ENCODE data around the gene HTT. TPM values are rescaled to one million over a fixed set of nuclear protein-coding genes. Genes with fewer than 3 reads are reported as not detected.

HTT gene
- total and polyA plus RNA-seq, 2 donors = 12.8 to 17.9 TPM

GRCh38 chr4:3211866-3212265 is 137.4 kb downstream of the HTT start:
- Histone ChIP-seq H3K9me3 (ENCODE audit: control insufficient read depth in 2 of 2, insufficient read depth in 1 of 2, low read length in 1 of 2) (no peaks in the 10 kb centered on the region), H3K36me3 (ENCODE audit: control insufficient read depth in 2 of 2, insufficient read depth in 2 of 2, low read length in 1 of 2) (peaks cover 66 to 75% of the 10 kb centered on the region in 2 donors), H3K27ac (ENCODE audit: low read depth in 1 of 2, low read length in 1 of 2) (no peak overlapping the region), H3K4me1 (ENCODE audit: control insufficient read depth in 2 of 2, insufficient read depth in 2 of 2, low read length in 2 of 2) (no peaks in the 10 kb centered on the region), H3K27me3 (ENCODE audit: control insufficient read depth in 2 of 2, insufficient read depth in 1 of 2, low read length in 1 of 2) (no peaks in the 10 kb centered on the region), H3K4me3 (ENCODE audit: low read length in 2 of 2) (no peak overlapping the region)
- no peak for DNase-seq (ENCODE audit: low read depth in 6 of 9, low spot score in 9 of 9)
- 98% methylated on average over 8 of the region's 8 CpGs for WGBS

GRCh38 chr4:3212391-3213105 is 138.1 kb downstream of the HTT start:
- peaks cover 67 to 73% of the 10 kb centered on the region in 2 donors for H3K36me3 ChIP-seq (ENCODE audit: control insufficient read depth in 2 of 2, insufficient read depth in 2 of 2, low read length in 1 of 2)

GRCh38 chr4:3213106-3213425 is 138.6 kb downstream of the HTT start:
- H3K9me3 ChIP-seq (ENCODE audit: control insufficient read depth in 2 of 2, insufficient read depth in 1 of 2, low read length in 1 of 2) = no peaks in the 10 kb centered on the region
- no peak for DNase-seq (ENCODE audit: low read depth in 6 of 9, low spot score in 9 of 9)
- H3K36me3 ChIP-seq (ENCODE audit: control insufficient read depth in 2 of 2, insufficient read depth in 2 of 2, low read length in 1 of 2) = peaks cover 73% of the 10 kb centered on the region in 2 donors
- 95% methylated on average over 4 of the region's 4 CpGs for WGBS
- no peaks in the 10 kb centered on the region for H3K27me3 ChIP-seq (ENCODE audit: control insufficient read depth in 2 of 2, insufficient read depth in 1 of 2, low read length in 1 of 2)
- no peak overlapping the region for H3K4me3 ChIP-seq (ENCODE audit: low read length in 2 of 2)
- no peak overlapping the region for H3K27ac ChIP-seq (ENCODE audit: low read depth in 1 of 2, low read length in 1 of 2)
- no peaks in the 10 kb centered on the region for H3K4me1 ChIP-seq (ENCODE audit: control insufficient read depth in 2 of 2, insufficient read depth in 2 of 2, low read length in 2 of 2)

More at GRCh38 chr4:3212391-3213105, 138.1 kb downstream of the HTT start:
- DNase-seq (ENCODE audit: low read depth in 6 of 9, low spot score in 9 of 9) = no peak
- H3K27ac ChIP-seq (ENCODE audit: low read depth in 1 of 2, low read length in 1 of 2) = no peak overlapping the region
- no peaks in the 10 kb centered on the region for H3K4me1 ChIP-seq (ENCODE audit: control insufficient read depth in 2 of 2, insufficient read depth in 2 of 2, low read length in 2 of 2)
- no peak overlapping the region for H3K4me3 ChIP-seq (ENCODE audit: low read length in 2 of 2)
- no peaks in the 10 kb centered on the region for H3K27me3 ChIP-seq (ENCODE audit: control insufficient read depth in 2 of 2, insufficient read depth in 1 of 2, low read length in 1 of 2)
- WGBS = 97% methylated on average over 12 of the region's 12 CpGs
- no peaks in the 10 kb centered on the region for H3K9me3 ChIP-seq (ENCODE audit: control insufficient read depth in 2 of 2, insufficient read depth in 1 of 2, low read length in 1 of 2)

- H3K4me1 ChIP-seq (ENCODE audit: control insufficient read depth in 2 of 2, insufficient read depth in 2 of 2, low read length in 2 of 2) = no peaks in the 10 kb centered on the region
- no peak overlapping the region for H3K4me3 ChIP-seq (ENCODE audit: low read length in 2 of 2)
- no peaks in the 10 kb centered on the region for H3K27me3 ChIP-seq (ENCODE audit: control insufficient read depth in 2 of 2, insufficient read depth in 1 of 2, low read length in 1 of 2)
- no peaks in the 10 kb centered on the region for H3K9me3 ChIP-seq (ENCODE audit: control insufficient read depth in 2 of 2, insufficient read depth in 1 of 2, low read length in 1 of 2)
- H3K36me3 ChIP-seq (ENCODE audit: control insufficient read depth in 2 of 2, insufficient read depth in 2 of 2, low read length in 1 of 2) = peaks cover 74% of the 10 kb centered on the region in 2 donors
- DNase-seq (ENCODE audit: low read depth in 6 of 9, low spot score in 9 of 9) = no peak
- H3K27ac ChIP-seq (ENCODE audit: low read depth in 1 of 2, low read length in 1 of 2) = no peak overlapping the region
- WGBS = 98% methylated on average over 15 of the region's 15 CpGs
Observed at GRCh38 chr4:3213661-3214250, 139.3 kb downstream of the HTT start.

- Histone ChIP-seq H3K4me3 (ENCODE audit: low read length in 2 of 2) (no peak overlapping the region), H3K4me1 (ENCODE audit: control insufficient read depth in 2 of 2, insufficient read depth in 2 of 2, low read length in 2 of 2) (no peaks in the 10 kb centered on the region), H3K36me3 (ENCODE audit: control insufficient read depth in 2 of 2, insufficient read depth in 2 of 2, low read length in 1 of 2) (peaks cover 73 to 74% of the 10 kb centered on the region in 2 donors), H3K9me3 (ENCODE audit: control insufficient read depth in 2 of 2, insufficient read depth in 1 of 2, low read length in 1 of 2) (no peaks in the 10 kb centered on the region), H3K27me3 (ENCODE audit: control insufficient read depth in 2 of 2, insufficient read depth in 1 of 2, low read length in 1 of 2) (no peaks in the 10 kb centered on the region), H3K27ac (ENCODE audit: low read depth in 1 of 2, low read length in 1 of 2) (no peak overlapping the region)
- no peak for DNase-seq (ENCODE audit: low read depth in 6 of 9, low spot score in 9 of 9)
- 98% methylated on average over 12 of the region's 12 CpGs for WGBS
Observed at GRCh38 chr4:3215256-3215655, 140.8 kb downstream of the HTT start.

GRCh38 chr4:3215733-3216132 is 141.3 kb downstream of the HTT start:
- Histone ChIP-seq H3K4me3 (ENCODE audit: low read length in 2 of 2) (no peak overlapping the region), H3K9me3 (ENCODE audit: control insufficient read depth in 2 of 2, insufficient read depth in 1 of 2, low read length in 1 of 2) (no peaks in the 10 kb centered on the region), H3K36me3 (ENCODE audit: control insufficient read depth in 2 of 2, insufficient read depth in 2 of 2, low read length in 1 of 2) (peaks cover 74 to 75% of the 10 kb centered on the region in 2 donors), H3K27me3 (ENCODE audit: control insufficient read depth in 2 of 2, insufficient read depth in 1 of 2, low read length in 1 of 2) (no peaks in the 10 kb centered on the region), H3K4me1 (ENCODE audit: control insufficient read depth in 2 of 2, insufficient read depth in 2 of 2, low read length in 2 of 2) (no peaks in the 10 kb centered on the region), H3K27ac (ENCODE audit: low read depth in 1 of 2, low read length in 1 of 2) (no peak overlapping the region)
- DNase-seq (ENCODE audit: low read depth in 6 of 9, low spot score in 9 of 9) = no peak
- WGBS = 96% methylated on average over 4 of the region's 4 CpGs

- over 99% methylated on average over 2 of the region's 2 CpGs for WGBS
Observed at GRCh38 chr4:3217266-3217665, 142.8 kb downstream of the HTT start.

GRCh38 chr4:3217771-3218170 is 143.3 kb downstream of the HTT start:
- Histone ChIP-seq H3K4me3 (ENCODE audit: low read length in 2 of 2) (no peak overlapping the region), H3K4me1 (ENCODE audit: control insufficient read depth in 2 of 2, insufficient read depth in 2 of 2, low read length in 2 of 2) (no peaks in the 10 kb centered on the region), H3K9me3 (ENCODE audit: control insufficient read depth in 2 of 2, insufficient read depth in 1 of 2, low read length in 1 of 2) (no peaks in the 10 kb centered on the region), H3K27ac (ENCODE audit: low read depth in 1 of 2, low read length in 1 of 2) (no peak overlapping the region), H3K27me3 (ENCODE audit: control insufficient read depth in 2 of 2, insufficient read depth in 1 of 2, low read length in 1 of 2) (no peaks in the 10 kb centered on the region), H3K36me3 (ENCODE audit: control insufficient read depth in 2 of 2, insufficient read depth in 2 of 2, low read length in 1 of 2) (peaks cover 81 to 82% of the 10 kb centered on the region in 2 donors)
- no peak for DNase-seq (ENCODE audit: low read depth in 6 of 9, low spot score in 9 of 9)
- WGBS = 98% methylated on average over 16 of the region's 16 CpGs

More at GRCh38 chr4:3217266-3217665, 142.8 kb downstream of the HTT start:
- Histone ChIP-seq H3K4me3 (ENCODE audit: low read length in 2 of 2) (no peak overlapping the region), H3K9me3 (ENCODE audit: control insufficient read depth in 2 of 2, insufficient read depth in 1 of 2, low read length in 1 of 2) (no peaks in the 10 kb centered on the region), H3K27me3 (ENCODE audit: control insufficient read depth in 2 of 2, insufficient read depth in 1 of 2, low read length in 1 of 2) (no peaks in the 10 kb centered on the region), H3K4me1 (ENCODE audit: control insufficient read depth in 2 of 2, insufficient read depth in 2 of 2, low read length in 2 of 2) (no peaks in the 10 kb centered on the region), H3K27ac (ENCODE audit: low read depth in 1 of 2, low read length in 1 of 2) (no peak overlapping the region), H3K36me3 (ENCODE audit: control insufficient read depth in 2 of 2, insufficient read depth in 2 of 2, low read length in 1 of 2) (peaks cover 83 to 84% of the 10 kb centered on the region in 2 donors)
- no peak for DNase-seq (ENCODE audit: low read depth in 6 of 9, low spot score in 9 of 9)

- Histone ChIP-seq H3K9me3 (ENCODE audit: control insufficient read depth in 2 of 2, insufficient read depth in 1 of 2, low read length in 1 of 2) (no peaks in the 10 kb centered on the region), H3K27ac (ENCODE audit: low read depth in 1 of 2, low read length in 1 of 2) (no peak overlapping the region), H3K4me1 (ENCODE audit: control insufficient read depth in 2 of 2, insufficient read depth in 2 of 2, low read length in 2 of 2) (no peaks in the 10 kb centered on the region), H3K27me3 (ENCODE audit: control insufficient read depth in 2 of 2, insufficient read depth in 1 of 2, low read length in 1 of 2) (no peaks in the 10 kb centered on the region), H3K4me3 (ENCODE audit: low read length in 2 of 2) (no peak overlapping the region), H3K36me3 (ENCODE audit: control insufficient read depth in 2 of 2, insufficient read depth in 2 of 2, low read length in 1 of 2) (peaks cover 81 to 82% of the 10 kb centered on the region in 2 donors)
- no peak for DNase-seq (ENCODE audit: low read depth in 6 of 9, low spot score in 9 of 9)
- 98% methylated on average over 20 of the region's 20 CpGs for WGBS
Observed at GRCh38 chr4:3218824-3219760, 144.6 kb downstream of the HTT start.

All from thymus (tissue), 11 donors.